ENCODE measurements around the gene DHTKD1. TPM values are rescaled to one million over a fixed set of nuclear protein-coding genes. Genes with fewer than 3 reads are reported as not detected.
A peak's percentile ranks its signal among the peaks of the same experiment; 100 is the strongest.

DHTKD1 gene
- total RNA-seq, 1 experiment from 2014 or later = 15.5 TPM

DNA sequence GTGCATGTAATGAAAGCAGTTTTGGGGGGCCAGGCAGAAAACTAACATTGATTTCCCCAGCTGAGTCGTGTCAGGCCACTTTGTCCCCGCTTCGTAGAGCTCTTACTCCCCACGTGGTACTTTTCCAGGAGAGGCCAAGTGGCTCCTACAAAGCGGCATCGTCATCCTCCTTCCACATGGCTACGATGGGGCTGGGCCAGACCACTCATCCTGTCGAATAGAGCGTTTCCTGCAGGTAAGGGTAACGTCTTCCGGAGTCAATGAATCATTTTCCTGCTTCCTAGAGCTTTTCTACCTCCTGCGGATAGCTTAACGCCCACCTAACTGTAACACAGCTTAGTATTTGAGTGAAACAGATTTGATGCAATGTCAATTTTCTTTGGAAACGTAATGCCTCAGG lies 39.0 kb downstream of the DHTKD1 start:
- no peaks in the 10 kb centered on the region for H3K9me3 ChIP-seq
- no peak for DNase-seq
- H3K27me3 ChIP-seq = no peaks in the 10 kb centered on the region

DNA sequence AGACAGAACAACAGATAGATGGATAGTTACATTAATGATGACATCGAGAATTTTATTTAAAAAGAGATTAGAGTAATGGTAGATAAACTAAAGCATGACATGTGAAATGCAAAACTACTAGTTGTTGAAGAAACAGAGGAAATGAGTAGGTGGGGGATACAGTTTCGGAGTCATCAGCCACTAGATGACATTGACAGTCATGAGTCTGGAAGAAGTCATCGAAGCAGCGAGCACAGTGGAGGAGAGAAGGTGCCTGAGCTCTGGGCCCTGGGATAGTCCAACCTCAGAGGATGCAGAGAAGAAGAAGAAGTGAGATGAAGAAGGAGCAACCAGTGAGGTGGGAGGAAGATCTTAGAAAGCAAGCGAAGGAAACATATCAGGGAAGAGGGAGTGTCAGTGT lies 40.5 kb downstream of the DHTKD1 start:
- no peak overlapping the region for H3K4me3 ChIP-seq
- H3K36me3 ChIP-seq = no peaks in the 10 kb centered on the region
- DNase-seq = no peak
- H3K27me3 ChIP-seq = no peaks in the 10 kb centered on the region
- no peaks in the 10 kb centered on the region for H3K9me3 ChIP-seq

More for the DNA sequence above, 39.0 kb downstream of the DHTKD1 start:
- Histone ChIP-seq H3K4me3 (no peak overlapping the region), H3K36me3 (no peaks in the 10 kb centered on the region; the same call in 1 of the 2 replicates)

DNA sequence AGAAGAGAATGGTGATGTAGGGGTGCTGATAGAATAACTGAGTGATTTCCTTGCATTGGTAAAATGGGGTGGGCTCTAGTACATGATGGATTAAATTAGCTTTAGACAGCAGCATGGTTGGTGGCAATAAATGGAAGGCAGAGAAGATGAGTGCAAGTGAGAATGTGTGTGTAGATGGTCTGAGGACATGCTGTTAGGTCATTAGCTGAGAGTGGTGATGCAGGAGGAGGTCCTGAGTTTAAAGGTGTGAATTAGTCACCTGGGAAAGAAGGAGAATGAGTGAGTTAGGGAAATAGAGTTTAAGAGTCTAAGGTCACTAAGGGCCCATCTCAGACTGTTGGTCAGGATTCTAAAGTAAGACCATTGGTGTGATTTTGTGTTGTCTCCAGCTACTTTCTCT lies 42.8 kb downstream of the DHTKD1 start:
- H3K4me3 ChIP-seq = no peak overlapping the region
- H3K36me3 ChIP-seq = no peaks in the 10 kb centered on the region
- DNase-seq = no peak
- H3K27me3 ChIP-seq = no peaks in the 10 kb centered on the region
- no peaks in the 10 kb centered on the region for H3K9me3 ChIP-seq

DNA sequence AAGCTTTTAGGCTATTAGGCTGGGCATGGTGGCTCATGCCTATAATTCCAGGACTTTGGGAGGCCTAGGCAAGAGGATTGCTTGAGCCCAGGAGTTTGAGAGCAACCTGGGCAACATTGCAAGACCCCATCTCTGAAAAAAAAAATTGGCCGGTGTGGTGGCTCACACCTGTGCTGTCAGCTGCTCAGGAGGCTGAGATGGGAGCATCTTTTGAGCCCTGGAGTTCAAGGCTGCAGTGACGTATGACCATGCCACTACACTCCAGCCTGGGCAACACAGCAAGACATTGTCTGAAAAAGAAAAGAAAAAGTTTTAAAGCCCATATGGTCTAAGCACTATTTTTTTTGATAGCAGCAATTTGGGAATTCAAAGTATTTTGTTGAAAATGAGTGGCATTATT lies 44.9 kb downstream of the DHTKD1 start:
- Histone ChIP-seq H3K36me3 (peaks cover under 1% of the 10 kb centered on the region; the same call in 1 of the 2 replicates), H3K4me3 (no peak overlapping the region), H3K27me3 (no peaks in the 10 kb centered on the region), H3K9me3 (no peaks in the 10 kb centered on the region)
- DNase-seq = no peak

DNA sequence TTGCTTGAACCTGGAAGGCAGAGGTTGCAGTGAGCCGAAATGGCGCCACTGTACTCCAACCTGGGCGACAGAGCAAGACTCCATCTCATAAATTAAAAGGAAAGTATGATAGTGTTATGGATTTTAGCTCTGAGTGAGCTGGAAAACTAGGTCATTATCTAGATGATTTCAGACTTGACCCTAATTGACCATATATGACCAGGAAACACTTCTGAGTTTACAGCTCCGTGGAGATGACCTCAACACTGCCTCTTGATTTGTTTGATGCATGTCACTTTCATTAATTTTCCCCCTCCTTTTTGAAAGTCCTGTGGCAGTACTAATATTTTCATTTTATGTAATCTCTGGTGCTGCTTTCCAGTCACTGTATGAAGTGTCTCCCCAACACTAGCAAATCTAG lies 52.9 kb downstream of the DHTKD1 start:
- no peak overlapping the region for H3K4me3 ChIP-seq
- DNase-seq = no peak

DNA sequence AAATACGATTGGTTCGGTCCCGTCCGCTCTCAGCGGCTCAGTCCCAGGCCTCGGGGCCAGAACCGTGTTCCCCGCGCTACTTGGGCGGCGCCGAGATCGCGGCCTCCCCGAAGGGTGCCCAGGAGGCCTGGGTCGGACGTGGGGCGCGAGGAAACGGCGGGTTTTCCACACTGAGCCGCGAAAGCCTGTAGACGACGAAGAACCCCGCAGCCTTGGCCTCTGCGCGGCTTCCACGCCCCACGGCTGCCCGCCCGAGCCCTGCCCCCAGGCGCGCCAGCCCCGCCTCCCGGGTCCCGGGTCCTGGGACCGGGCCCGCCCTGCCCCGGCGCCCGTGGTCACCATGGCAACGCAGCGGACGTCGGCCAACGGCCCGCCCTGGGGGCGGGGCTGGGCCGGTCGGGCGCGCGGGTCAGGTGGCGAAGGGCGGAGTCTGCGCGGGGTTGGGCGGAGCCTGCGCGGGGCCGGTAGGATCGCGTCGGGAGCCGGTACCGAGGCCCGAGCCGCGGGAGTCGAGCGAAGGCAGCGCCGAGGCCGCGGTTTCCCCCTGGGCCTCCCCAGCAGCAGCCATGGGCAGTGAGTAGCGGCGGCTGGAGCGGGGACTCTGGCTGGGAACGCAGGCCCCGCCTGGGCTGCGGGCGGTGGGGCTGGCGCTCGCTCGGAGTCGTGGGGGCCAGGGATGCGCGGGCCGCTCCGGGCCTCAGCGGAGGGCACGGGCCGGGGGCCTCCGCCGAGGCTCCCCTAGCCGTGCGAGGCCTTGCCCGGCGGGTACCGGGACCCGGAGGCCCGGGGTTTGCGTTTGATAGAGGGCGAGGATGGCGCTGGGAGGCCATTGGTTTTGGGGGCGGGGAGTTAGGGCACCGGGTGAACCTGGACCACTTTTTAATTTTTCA lies 60.7 kb downstream of the DHTKD1 start, which contains the start of gene SEC61A2:
TSS of gene SEC61A2 (plus strand) at position 456 of the 890 bp plus-strand sequence. CDS start at position 567, 111 bp downstream.
- DNase-seq = peak; percentile 87
- H3K27me3 ChIP-seq = no peaks in the 10 kb centered on the region
- no peaks in the 10 kb centered on the region for H3K9me3 ChIP-seq
- peaks cover 5% of the 10 kb centered on the region for H3K36me3 ChIP-seq
- peak within 1 kb of the TSS; percentile 73 for H3K4me3 ChIP-seq

More for the DNA sequence above, 52.9 kb downstream of the DHTKD1 start:
- Histone ChIP-seq H3K27me3 (no peaks in the 10 kb centered on the region), H3K9me3 (no peaks in the 10 kb centered on the region), H3K36me3 (peaks cover 4% of the 10 kb centered on the region; the same call in 1 of the 2 replicates)

DNA sequence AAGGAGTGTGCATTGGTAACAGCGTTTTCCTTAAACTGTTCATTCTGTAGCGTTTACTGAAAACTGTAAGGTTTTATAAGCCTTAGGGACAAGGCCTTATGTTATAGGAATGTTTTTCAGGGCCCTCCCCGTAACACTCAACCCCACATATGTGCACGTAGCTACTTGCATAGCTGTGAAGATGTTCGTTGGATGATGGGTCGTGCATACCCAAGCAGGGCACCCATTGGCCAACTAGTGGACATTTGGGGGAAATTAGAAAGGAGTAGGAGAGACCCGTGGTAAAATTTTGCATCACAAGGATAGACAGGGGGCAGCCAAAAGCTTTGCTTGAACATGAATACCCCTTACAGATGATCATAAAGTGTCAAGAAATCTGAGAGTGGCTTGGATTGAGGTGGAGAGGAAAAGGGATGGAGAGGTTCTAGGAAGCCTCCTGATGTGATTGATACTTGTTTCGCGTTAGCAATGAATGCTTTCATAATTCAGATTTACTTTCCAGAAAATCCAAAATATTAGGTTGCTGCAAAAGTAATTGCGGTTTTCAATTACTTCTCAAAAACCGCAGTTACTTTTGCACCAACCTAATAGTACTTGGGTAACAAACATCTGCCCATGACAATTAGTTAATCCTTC lies 61.6 kb downstream of the DHTKD1 start:
- H3K27me3 ChIP-seq = no peaks in the 10 kb centered on the region
- peak overlapping the region; percentile 73 for H3K4me3 ChIP-seq
- DNase-seq = peak; percentile 56
- peaks cover 6% of the 10 kb centered on the region for H3K36me3 ChIP-seq
- no peaks in the 10 kb centered on the region for H3K9me3 ChIP-seq

DNA sequence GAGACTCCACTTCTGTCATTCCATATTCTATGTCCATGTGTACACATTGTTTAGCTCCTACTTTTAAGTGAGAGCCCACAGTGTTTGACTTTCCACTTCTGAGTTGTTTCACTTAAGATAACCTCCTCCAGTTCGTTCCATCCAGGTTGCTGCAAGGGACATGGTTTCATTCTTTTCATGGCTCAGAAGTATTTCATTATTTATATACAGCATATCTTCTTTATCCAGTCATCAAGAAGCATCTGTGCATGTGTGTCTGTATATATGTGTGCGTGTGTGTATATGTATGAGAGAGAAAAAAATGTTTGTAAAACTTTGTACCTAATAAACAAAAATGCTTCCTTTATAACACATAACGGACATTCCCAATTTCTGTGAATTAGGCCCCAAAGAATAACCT lies 66.9 kb downstream of the DHTKD1 start:
- no peak for DNase-seq
- no peak overlapping the region for H3K4me3 ChIP-seq
- H3K27me3 ChIP-seq = no peaks in the 10 kb centered on the region
- H3K9me3 ChIP-seq = no peaks in the 10 kb centered on the region
- peaks cover 14% of the 10 kb centered on the region for H3K36me3 ChIP-seq

DNA sequence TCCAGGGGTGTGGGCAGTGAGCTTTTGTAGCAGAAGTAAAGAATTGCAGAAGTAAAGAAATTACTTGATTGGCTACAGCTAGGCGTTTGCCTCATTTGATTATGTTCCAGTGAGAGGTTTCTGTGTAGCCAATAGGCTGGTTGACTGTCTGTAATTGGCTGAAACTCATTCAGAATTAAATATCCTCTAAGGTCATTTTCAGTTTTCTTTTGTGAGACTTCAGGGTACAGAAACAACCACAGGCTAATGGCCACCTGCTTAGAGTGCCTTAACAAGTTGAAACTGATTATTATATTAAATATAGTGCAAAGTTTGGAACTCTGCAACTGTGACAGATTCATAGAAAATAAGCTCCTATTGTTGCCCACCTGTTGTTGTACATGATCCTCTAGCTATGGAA lies 71.3 kb downstream of the DHTKD1 start:
- H3K36me3 ChIP-seq = peaks cover 17% of the 10 kb centered on the region
- no peak for DNase-seq
- no peak overlapping the region for H3K4me3 ChIP-seq
- no peaks in the 10 kb centered on the region for H3K9me3 ChIP-seq
- no peaks in the 10 kb centered on the region for H3K27me3 ChIP-seq

DNA sequence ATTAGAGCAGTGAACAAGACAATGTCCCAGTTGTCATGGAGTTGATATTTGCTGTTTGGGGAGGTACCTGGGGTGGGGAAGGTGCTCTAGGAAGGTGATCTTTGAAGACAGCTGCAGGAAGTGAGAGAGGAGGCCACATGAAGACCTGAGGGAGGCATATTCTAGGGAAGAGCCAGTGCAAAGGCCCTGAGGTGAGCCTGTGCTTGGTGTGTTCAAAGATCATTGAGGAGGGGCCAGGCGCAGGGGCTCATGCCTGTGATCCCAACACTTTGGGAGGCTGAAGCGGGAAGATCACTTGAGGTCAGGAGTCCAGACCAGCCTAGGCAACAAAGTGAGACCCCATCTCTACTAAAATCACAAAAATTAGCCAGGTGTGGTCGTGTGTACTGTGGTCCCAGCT lies 75.8 kb downstream of the DHTKD1 start:
- H3K9me3 ChIP-seq = no peaks in the 10 kb centered on the region
- no peaks in the 10 kb centered on the region for H3K27me3 ChIP-seq
- no peak for DNase-seq
- no peak overlapping the region for H3K4me3 ChIP-seq
- peaks cover 8% of the 10 kb centered on the region for H3K36me3 ChIP-seq

DNA sequence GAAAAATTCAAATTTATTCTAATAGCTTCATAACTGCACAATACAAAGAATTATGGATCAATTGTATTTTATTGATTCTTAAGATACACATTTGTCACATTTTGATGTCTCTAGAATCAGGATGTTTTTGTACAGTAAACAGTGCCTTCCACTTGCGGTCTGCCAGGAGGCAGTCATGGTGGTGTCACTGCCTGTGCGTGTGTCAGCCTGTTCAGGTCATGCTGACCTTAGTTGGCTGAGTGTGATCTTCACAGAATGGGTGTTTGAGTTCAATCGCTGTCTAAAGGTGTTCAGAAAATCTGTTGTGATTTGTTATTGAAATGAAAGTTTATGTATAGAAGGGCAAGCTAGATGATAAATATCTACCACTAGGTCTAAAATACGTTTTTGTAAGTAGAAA lies 81.4 kb downstream of the DHTKD1 start:
- Histone ChIP-seq H3K9me3 (no peaks in the 10 kb centered on the region), H3K36me3 (peaks cover 11% of the 10 kb centered on the region), H3K27me3 (no peaks in the 10 kb centered on the region), H3K4me3 (no peak overlapping the region)
- DNase-seq = no peak

DNA sequence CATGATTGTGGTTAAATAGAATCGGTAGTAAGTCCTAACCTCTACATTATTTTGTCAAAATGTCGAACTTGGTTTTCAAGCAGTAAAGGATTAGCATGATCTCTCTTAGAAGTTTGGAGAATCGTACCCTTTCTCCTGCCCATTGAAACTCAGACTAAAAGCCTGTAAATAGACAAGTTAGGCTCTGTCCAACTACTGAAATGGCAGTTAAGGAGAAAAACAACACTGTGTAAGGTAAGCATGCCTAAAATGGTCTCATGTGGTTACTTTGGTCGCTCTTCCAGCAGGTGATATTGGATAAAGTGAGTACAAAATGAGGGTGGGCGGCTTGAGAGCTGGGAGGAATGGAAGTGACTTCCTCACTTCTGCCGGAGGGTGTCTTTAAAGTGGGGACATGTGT lies 85.8 kb downstream of the DHTKD1 start:
- DNase-seq = no peak

DNA sequence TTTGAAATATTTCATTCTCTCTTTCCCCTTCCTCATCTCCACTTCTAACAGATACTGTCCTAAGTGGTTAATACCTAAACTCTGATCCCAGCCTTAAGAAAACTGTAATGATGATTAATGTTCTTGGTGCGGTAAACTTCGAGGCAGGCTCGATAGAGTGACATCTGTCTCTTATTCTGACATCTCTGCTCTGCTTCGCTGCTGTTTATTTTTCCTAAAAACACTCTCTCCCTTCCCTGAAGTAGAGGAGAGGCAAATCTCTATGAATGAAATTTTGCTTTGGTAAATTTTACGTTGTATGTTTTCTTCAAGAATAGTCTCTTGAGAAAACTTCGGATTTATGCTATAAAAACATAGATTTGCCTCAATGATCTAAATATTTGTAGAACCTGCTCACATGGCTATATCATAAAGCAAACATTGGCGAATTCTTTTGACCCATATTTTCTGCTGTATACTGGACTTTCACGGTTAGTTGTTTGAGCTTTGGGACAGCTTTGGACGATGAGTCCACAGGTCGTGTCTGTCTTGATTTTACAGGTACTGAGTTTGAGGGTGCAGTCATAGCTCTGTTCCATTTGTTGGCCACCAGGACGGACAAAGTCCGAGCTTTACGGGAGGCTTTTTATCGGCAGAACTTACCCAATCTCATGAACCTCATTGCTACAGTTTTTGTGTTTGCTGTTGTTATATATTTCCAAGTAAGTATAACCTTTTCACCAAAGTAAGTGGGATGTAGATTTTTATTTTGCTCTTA lies 87.8 kb downstream of the DHTKD1 start:
- no peak for DNase-seq
- H3K9me3 ChIP-seq = no peaks in the 10 kb centered on the region
- no peaks in the 10 kb centered on the region for H3K27me3 ChIP-seq
- H3K36me3 ChIP-seq = peaks cover 15% of the 10 kb centered on the region
- no peak overlapping the region for H3K4me3 ChIP-seq

More for the DNA sequence above, 85.8 kb downstream of the DHTKD1 start:
- no peaks in the 10 kb centered on the region for H3K9me3 ChIP-seq
- H3K4me3 ChIP-seq = no peak overlapping the region
- no peaks in the 10 kb centered on the region for H3K27me3 ChIP-seq
- H3K36me3 ChIP-seq = peaks cover 15% of the 10 kb centered on the region

DNA sequence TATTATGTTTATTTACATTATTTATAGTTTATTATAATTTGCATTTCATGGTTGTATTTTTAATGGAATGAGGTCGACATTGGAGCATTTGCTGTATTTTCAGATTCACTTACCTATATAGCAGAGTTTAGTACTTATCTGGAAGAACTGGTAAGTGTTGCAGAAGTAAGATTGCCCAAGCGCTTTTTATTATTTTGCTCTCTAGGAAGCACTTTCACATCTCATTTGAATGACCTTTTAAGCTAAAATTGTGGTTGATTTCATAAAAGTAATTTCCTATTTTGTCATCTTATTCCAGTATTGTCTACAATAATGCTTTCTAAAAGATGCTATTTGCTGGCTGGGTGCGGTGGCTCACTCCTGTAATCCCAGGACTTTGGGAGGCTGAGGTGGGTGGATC lies 89.4 kb downstream of the DHTKD1 start:
- no peak for DNase-seq
- H3K36me3 ChIP-seq = peaks cover 20% of the 10 kb centered on the region
- no peaks in the 10 kb centered on the region for H3K27me3 ChIP-seq
- no peak overlapping the region for H3K4me3 ChIP-seq
- no peaks in the 10 kb centered on the region for H3K9me3 ChIP-seq

DNA sequence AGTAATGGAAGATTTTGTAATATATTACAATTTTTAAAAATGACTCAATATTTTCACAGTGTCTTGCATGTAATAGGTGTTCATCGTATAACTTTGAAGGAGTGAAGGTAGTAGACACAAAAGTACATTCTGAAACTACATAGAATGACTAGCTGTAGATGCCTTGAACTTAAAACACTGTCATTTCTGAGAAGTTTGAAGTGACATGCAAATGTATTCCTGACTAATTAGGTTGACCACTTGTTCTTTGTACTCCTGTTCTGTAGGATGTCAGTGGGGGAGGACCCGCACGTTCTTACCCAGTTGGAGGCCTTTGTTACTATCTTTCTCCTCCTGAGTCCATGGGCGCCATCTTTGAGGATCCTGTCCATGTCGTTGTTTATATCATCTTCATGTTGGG lies 91.9 kb downstream of the DHTKD1 start:
- no peaks in the 10 kb centered on the region for H3K27me3 ChIP-seq
- no peak overlapping the region for H3K4me3 ChIP-seq
- H3K9me3 ChIP-seq = no peaks in the 10 kb centered on the region
- peaks cover 18% of the 10 kb centered on the region for H3K36me3 ChIP-seq
- no peak for DNase-seq

DNA sequence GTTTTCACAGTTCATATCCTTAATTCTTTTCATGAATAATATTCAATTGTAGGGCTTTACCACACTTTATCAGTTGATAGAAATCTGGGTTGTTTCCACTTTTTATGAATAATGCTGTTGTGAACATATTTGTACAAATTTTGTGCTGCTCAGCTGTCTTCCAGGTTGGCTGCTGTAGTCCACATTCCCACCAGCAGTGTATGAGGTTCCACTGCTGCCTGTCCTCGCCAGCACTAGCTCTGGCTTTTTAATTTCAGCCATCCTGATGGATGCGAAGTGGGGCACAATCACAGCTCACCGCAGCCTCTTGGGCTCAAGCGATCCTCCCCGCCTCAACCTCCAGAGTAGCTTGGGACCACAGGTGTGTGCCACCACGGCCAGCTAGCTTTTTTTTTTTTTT lies 94.2 kb downstream of the DHTKD1 start:
- H3K36me3 ChIP-seq = peaks cover 30% of the 10 kb centered on the region
- no peak overlapping the region for H3K4me3 ChIP-seq
- no peaks in the 10 kb centered on the region for H3K27me3 ChIP-seq
- H3K9me3 ChIP-seq = no peaks in the 10 kb centered on the region
- no peak for DNase-seq

DNA sequence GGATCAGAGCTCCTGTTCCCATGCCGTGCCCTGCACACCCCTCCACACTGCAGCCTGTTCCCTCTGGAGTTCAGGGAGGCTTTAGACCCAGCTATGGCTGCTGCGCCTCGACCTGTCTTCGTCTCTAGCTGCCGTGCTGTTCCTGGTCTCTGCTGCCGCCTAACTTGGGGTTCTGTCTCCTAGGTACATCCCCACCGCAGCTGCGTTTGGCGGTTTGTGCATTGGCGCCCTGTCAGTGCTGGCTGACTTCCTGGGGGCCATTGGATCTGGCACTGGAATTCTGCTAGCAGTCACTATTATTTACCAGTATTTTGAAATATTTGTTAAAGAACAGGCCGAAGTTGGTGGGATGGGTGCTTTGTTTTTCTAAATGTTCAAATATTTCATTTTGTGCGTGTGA lies 95.3 kb downstream of the DHTKD1 start:
- no peaks in the 10 kb centered on the region for H3K27me3 ChIP-seq
- no peak for DNase-seq
- peaks cover 31% of the 10 kb centered on the region for H3K36me3 ChIP-seq
- H3K4me3 ChIP-seq = no peak overlapping the region
- H3K9me3 ChIP-seq = no peaks in the 10 kb centered on the region
